Neural cell (in vitro differentiated cells): ENCODE data around the gene UPF1.

Source experiments
- CTCF ChIP-seq: fragments of 450-650 bp; IDR thresholded peaks from 2 replicates; pipeline ENCODE4 v1.5.1; 2014; ENCODE audit warnings: antibody characterized with exemption, mild to moderate bottlenecking, moderate library complexity; ENCODE audit not compliant: poor library complexity, severe bottlenecking
- EZH2 ChIP-seq: fragments of 200-600, 300-800 bp; shearing (Covaris generic), sonication (generic); IDR thresholded peaks from 2 replicates; pipeline ENCODE4 v1.6.1; 2014; ENCODE audit warnings: antibody characterized with exemption, low read length, borderline replicate concordance, mild to moderate bottlenecking; ENCODE audit not compliant: insufficient read depth, poor library complexity, severe bottlenecking
- MXI1 ChIP-seq: fragments of 450-650 bp; conservative IDR thresholded peaks from 2 replicates; pipeline ENCODE4 v1.6.1; 2014; ENCODE audit warnings: antibody characterized with exemption, mild to moderate bottlenecking; ENCODE audit not compliant: poor library complexity, severe bottlenecking
- POLR2AphosphoS5 ChIP-seq: IDR thresholded peaks from 2 replicates; pipeline ENCODE4 v1.6.1; 2012
- RAD21 ChIP-seq: fragments of 450-650 bp; conservative IDR thresholded peaks from 2 replicates; pipeline ENCODE4 v1.6.1; 2014; ENCODE audit warnings: antibody characterized with exemption, mild to moderate bottlenecking, moderate library complexity

- TF ChIP-seq CTCF (no peak), EZH2 (no peak), POLR2AphosphoS5 (no peak), RAD21 (no peak), MXI1 (no peak)
Observed at GRCh38 chr19:18881491-18881890, 49.7 kb downstream of the UPF1 start.
